Skeletal muscle tissue (tissue), 4 donors: Measurements from ENCODE around the gene CCDC171. TPM values are rescaled to one million over a fixed set of nuclear protein-coding genes. Genes with fewer than 3 reads are reported as not detected.

Source experiments
- H3K27ac ChIP-seq: one replicate; pipeline ENCODE4 v1.7.0; 2013; ENCODE audit warnings: mild to moderate bottlenecking, low read depth, low read length, inconsistent platforms
- H3K27me3 ChIP-seq, 3 donors: one replicate each; pipeline ENCODE4 v1.7.0; 2013; ENCODE audit warnings: low read length in 3 of 3; ENCODE audit not compliant: control insufficient read depth in 3 of 3, insufficient read depth in 3 of 3
- H3K36me3 ChIP-seq, 3 donors: one replicate each; pipeline ENCODE4 v1.7.0; 2013; ENCODE audit warnings: low read length in 3 of 3; ENCODE audit not compliant: control insufficient read depth in 3 of 3, insufficient read depth in 3 of 3
- H3K4me1 ChIP-seq, 3 donors: one replicate each; pipeline ENCODE4 v1.7.0; 2013; ENCODE audit warnings: low read length in 3 of 3, mild to moderate bottlenecking in 3 of 3; ENCODE audit not compliant: control insufficient read depth in 3 of 3, insufficient read depth in 3 of 3
- H3K4me3 ChIP-seq, 3 donors: one replicate each; pipeline ENCODE4 v1.7.0; 2013; ENCODE audit warnings: low read length in 3 of 3
- H3K9ac ChIP-seq, 3 donors: one replicate each; pipeline ENCODE4 v1.7.0; 2013; ENCODE audit warnings: low read length in 3 of 3, mild to moderate bottlenecking in 3 of 3, moderate library complexity in 2 of 3, low read depth in 1 of 3
- H3K9me3 ChIP-seq, 3 donors: one replicate each; pipeline ENCODE4 v1.7.0; 2013; ENCODE audit warnings: low read length in 3 of 3; ENCODE audit not compliant: control insufficient read depth in 3 of 3
- total RNA-seq: library from RNA; depleted of rRNA; stranded (reverse); fragments of >200 nt; gene quantifications from one replicate; pipeline ENCODE4 v1.2.3, GENCODE V29; 2014
- donor health status: Osteomylitis.

The CCDC171 gene
- total RNA-seq, 1 donor from 2014 or later: 5.7 TPM

GRCh38 chr9:15889555-15889954 is 336.7 kb downstream of the CCDC171 start:
- H3K4me1 ChIP-seq: no peaks in the 10 kb centered on the region

GRCh38 chr9:15901572-15901971 is 348.7 kb downstream of the CCDC171 start:
- Histone ChIP-seq H3K27me3 (no peaks in the 10 kb centered on the region), H3K4me1 (no peaks in the 10 kb centered on the region), H3K4me3 (no peak overlapping the region), H3K36me3 (no peaks in the 10 kb centered on the region), H3K27ac (no peak overlapping the region), H3K9ac (no peak overlapping the region), H3K9me3 (peaks cover 0 to 3% (median 2%) of the 10 kb centered on the region in 3 donors)

More at GRCh38 chr9:15889555-15889954, 336.7 kb downstream of the CCDC171 start:
- Histone ChIP-seq H3K4me3 (no peak overlapping the region), H3K36me3 (no peaks in the 10 kb centered on the region), H3K27me3 (no peaks in the 10 kb centered on the region), H3K27ac (no peak overlapping the region), H3K9ac (no peak overlapping the region), H3K9me3 (no peaks in the 10 kb centered on the region)

GRCh38 chr9:15909297-15909696 is 356.5 kb downstream of the CCDC171 start:
- no peaks in the 10 kb centered on the region for H3K9me3 ChIP-seq
- H3K9ac ChIP-seq: no peak overlapping the region

GRCh38 chr9:15915711-15916110 is 362.9 kb downstream of the CCDC171 start:
- no peaks in the 10 kb centered on the region for H3K4me1 ChIP-seq
- no peak overlapping the region for H3K9ac ChIP-seq
- no peaks in the 10 kb centered on the region for H3K27me3 ChIP-seq
- H3K9me3 ChIP-seq: no peaks in the 10 kb centered on the region
- H3K36me3 ChIP-seq: no peaks in the 10 kb centered on the region
- no peak overlapping the region for H3K27ac ChIP-seq
- H3K4me3 ChIP-seq: no peak overlapping the region

More at GRCh38 chr9:15909297-15909696, 356.5 kb downstream of the CCDC171 start:
- H3K4me3 ChIP-seq: no peak overlapping the region
- no peaks in the 10 kb centered on the region for H3K27me3 ChIP-seq
- no peaks in the 10 kb centered on the region for H3K36me3 ChIP-seq
- H3K4me1 ChIP-seq: no peaks in the 10 kb centered on the region
- no peak overlapping the region for H3K27ac ChIP-seq

GRCh38 chr9:15927161-15927560 is 374.3 kb downstream of the CCDC171 start:
- Histone ChIP-seq H3K4me1 (no peaks in the 10 kb centered on the region), H3K9me3 (no peaks in the 10 kb centered on the region), H3K4me3 (no peak overlapping the region), H3K36me3 (no peaks in the 10 kb centered on the region), H3K27ac (no peak overlapping the region), H3K9ac (no peak overlapping the region), H3K27me3 (no peaks in the 10 kb centered on the region)

- Histone ChIP-seq H3K9me3 (no peaks in the 10 kb centered on the region), H3K9ac (no peak overlapping the region), H3K27ac (no peak overlapping the region), H3K4me1 (no peaks in the 10 kb centered on the region), H3K27me3 (no peaks in the 10 kb centered on the region), H3K36me3 (no peaks in the 10 kb centered on the region), H3K4me3 (no peak overlapping the region)
These were observed 382.9 kb downstream of the CCDC171 start for GRCh38 chr9:15935661-15936305.

GRCh38 chr9:15936306-15936921 is 383.6 kb downstream of the CCDC171 start:
- H3K4me1 ChIP-seq: no peaks in the 10 kb centered on the region
- H3K27me3 ChIP-seq: no peaks in the 10 kb centered on the region
- H3K9ac ChIP-seq: no peak overlapping the region
- no peak overlapping the region for H3K4me3 ChIP-seq
- no peaks in the 10 kb centered on the region for H3K36me3 ChIP-seq
- H3K9me3 ChIP-seq: no peaks in the 10 kb centered on the region
- H3K27ac ChIP-seq: no peak overlapping the region

- H3K27me3 ChIP-seq: no peaks in the 10 kb centered on the region
- no peaks in the 10 kb centered on the region for H3K36me3 ChIP-seq
- H3K9me3 ChIP-seq: no peaks in the 10 kb centered on the region
- no peaks in the 10 kb centered on the region for H3K4me1 ChIP-seq
- no peak overlapping the region for H3K9ac ChIP-seq
- H3K4me3 ChIP-seq: no peak overlapping the region
- no peak overlapping the region for H3K27ac ChIP-seq
These were observed 390.1 kb downstream of the CCDC171 start for GRCh38 chr9:15942831-15943424.

- Histone ChIP-seq H3K9me3 (no peaks in the 10 kb centered on the region), H3K4me1 (no peaks in the 10 kb centered on the region), H3K27ac (no peak overlapping the region), H3K27me3 (no peaks in the 10 kb centered on the region), H3K36me3 (no peaks in the 10 kb centered on the region), H3K4me3 (no peak overlapping the region), H3K9ac (no peak overlapping the region)
These were observed 391.5 kb downstream of the CCDC171 start for GRCh38 chr9:15944341-15944740.

- Histone ChIP-seq H3K9ac (no peak overlapping the region), H3K27me3 (no peaks in the 10 kb centered on the region), H3K4me1 (no peaks in the 10 kb centered on the region), H3K9me3 (no peaks in the 10 kb centered on the region), H3K4me3 (no peak overlapping the region), H3K36me3 (no peaks in the 10 kb centered on the region), H3K27ac (no peak overlapping the region)
These were observed 406.8 kb downstream of the CCDC171 start for GRCh38 chr9:15959663-15960062.
